HCT116 (cell line): ENCODE measurements around the gene METTL24. TPM values are rescaled to one million over a fixed set of nuclear protein-coding genes. Genes with fewer than 3 reads are reported as not detected.

ENCODE experiments used
- ATAC-seq: fragments of 200-7000 bp; cut with Tn5 transposase; 2 replicates; pipeline ENCODE4 v1.9.1; 2020; ENCODE audit warnings: mild to moderate bottlenecking, moderate library complexity
- BruUV-seq: library from RNA; stranded (reverse); fragments of 400-500 nt; replicated peaks from 2 replicates; lab custom pipeline; 2021; lab: Mats Ljungman, UMichigan
- CTCF ChIA-PET: fragments of 300-600 bp; sonication (Branson Sonifier 250); formaldehyde crosslinking; loops from one replicate; lab custom pipeline; 2021; ENCODE audit warnings: antibody characterized with exemption; lab: Charles Lee
- POLR2A ChIA-PET: fragments of 300-600, 350-600 bp; sonication (Branson Sonifier 250); formaldehyde crosslinking; loops from one replicate; lab custom pipeline; 2021; ENCODE audit warnings: antibody characterized with exemption; lab: Charles Lee
- RAD21 ChIA-PET, 2 experiments: fragments of 300-600 bp; sonication (Branson Sonifier 250); formaldehyde crosslinking; loops; one replicate each; lab custom pipeline; 2023; ENCODE audit warnings: low total read pairs in 2 of 2; ENCODE audit not compliant: uncharacterized antibody in 2 of 2, unreplicated experiment in 2 of 2, low non-redundant PET in 1 of 2; lab: Charles Lee
- DNase-seq: peaks from one replicate; pipeline ENCODE4 v3.0.0-alpha.2; 2010; ENCODE audit warnings: low read depth, low spot score
- H2AFZ ChIP-seq: fragments of 200-600 bp; shearing (Covaris generic), sonication (generic); 2 replicates; pipeline ENCODE4 v1.6.1; 2017; ENCODE audit warnings: low read depth, mixed run types, mixed read lengths, antibody characterized with exemption, low read length; ENCODE audit not compliant: poor library complexity, severe bottlenecking
- H3K27ac ChIP-seq: 2 replicates; pipeline ENCODE4 v1.5.1; 2012; ENCODE audit warnings: low read depth, low read length
- H3K27me3 ChIP-seq: fragments of 200-600 bp; sonication (generic); 2 replicates; pipeline ENCODE4 v1.6.1; 2016; ENCODE audit warnings: mixed run types, low read length, mixed read lengths; ENCODE audit not compliant: insufficient read depth
- H3K36me3 ChIP-seq, 2 experiments: fragments of 200-500 bp in 1 of 2; fragments of 200-600 bp in 1 of 2; sonication (Bioruptor generic) in 1 of 2; sonication (generic) in 1 of 2; 2 replicates each; pipeline versions ENCODE4 v1.5.1 to v1.6.1; 2014 to 2016; ENCODE audit warnings: low read length in 2 of 2, inconsistent platforms in 1 of 2, mixed read lengths in 1 of 2, mixed run types in 1 of 2; ENCODE audit not compliant: insufficient read depth in 2 of 2, control insufficient read depth in 1 of 2
- H3K4me1 ChIP-seq, 2 experiments: fragments of 200-600 bp in 1 of 2; sonication (generic) in 1 of 2; 2 replicates each; pipeline versions ENCODE4 v1.5.1 to v1.6.1; 2012 to 2017; ENCODE audit warnings: low read length in 2 of 2, inconsistent platforms in 1 of 2, mild to moderate bottlenecking in 1 of 2, mixed read lengths in 1 of 2, mixed run types in 1 of 2, moderate library complexity in 1 of 2; ENCODE audit not compliant: insufficient read depth in 2 of 2, control insufficient read depth in 1 of 2
- H3K4me2 ChIP-seq: fragments of 200-600 bp; sonication (generic); 2 replicates; pipeline ENCODE4 v1.6.1; 2017; ENCODE audit warnings: mixed run types, low read length, mixed read lengths
- H3K4me3 ChIP-seq, 2 experiments: fragments of 200-600 bp in 1 of 2; sonication (generic) in 1 of 2; replicated peaks in 1 of 2; 2 replicates each; pipeline ENCODE4 v1.5.1; 2011 to 2016; ENCODE audit warnings: low read length in 2 of 2, control low read depth in 1 of 2, low read depth in 1 of 2, mild to moderate bottlenecking in 1 of 2, mixed read lengths in 1 of 2, mixed run types in 1 of 2
- H3K79me2 ChIP-seq: fragments of 200-600 bp; sonication (generic); 2 replicates; pipeline ENCODE4 v1.6.1; 2017; ENCODE audit warnings: mild to moderate bottlenecking, mixed run types, low read length, moderate library complexity, mixed read lengths; ENCODE audit not compliant: insufficient read depth
- H3K9ac ChIP-seq: fragments of 200-600 bp; sonication (generic); 2 replicates; pipeline ENCODE4 v1.6.1; 2016; ENCODE audit warnings: low read length, mixed read lengths
- H3K9me2 ChIP-seq: fragments of 200-600 bp; sonication (generic), shearing (Covaris generic); 2 replicates; pipeline ENCODE4 v1.6.1; 2017; ENCODE audit warnings: mixed run types, mild to moderate bottlenecking, moderate library complexity; ENCODE audit not compliant: insufficient read depth
- H3K9me3 ChIP-seq, 2 experiments: fragments of 200-500 bp in 1 of 2; fragments of 200-600 bp in 1 of 2; sonication (Bioruptor generic) in 1 of 2; sonication (generic) in 1 of 2; 2 replicates each; pipeline ENCODE4 v1.6.1; 2014 to 2017; ENCODE audit warnings: low read length in 2 of 2, mixed read lengths in 2 of 2, inconsistent platforms in 1 of 2, low read depth in 1 of 2, mild to moderate bottlenecking in 1 of 2, mixed run types in 1 of 2, moderate library complexity in 1 of 2; ENCODE audit not compliant: control insufficient read depth in 1 of 2, insufficient read depth in 1 of 2
- H4K20me1 ChIP-seq: fragments of 200-600 bp; sonication (generic), shearing (Covaris generic); 2 replicates; pipeline ENCODE4 v1.6.1; 2017; ENCODE audit warnings: mixed run types, mild to moderate bottlenecking, moderate library complexity; ENCODE audit not compliant: insufficient read depth
- CBX3 ChIP-seq: IDR thresholded peaks from 2 replicates; pipeline ENCODE4 v1.6.1; 2012; ENCODE audit warnings: low read depth
- EGR1 ChIP-seq: IDR thresholded peaks from 2 replicates; pipeline ENCODE4 v1.6.1; 2012; ENCODE audit warnings: low read depth
- ELF1 ChIP-seq: IDR thresholded peaks from 2 replicates; pipeline ENCODE4 v1.6.1; 2012; ENCODE audit warnings: low read depth, borderline replicate concordance
- EZH2 ChIP-seq: fragments of 200-600 bp; sonication (generic); IDR thresholded peaks from 2 replicates; pipeline ENCODE4 v1.6.1; 2017; ENCODE audit warnings: antibody characterized with exemption, mixed run types
- EZH2phosphoT487 ChIP-seq: fragments of 200-600 bp; IDR thresholded peaks from 2 replicates; pipeline ENCODE4 v1.6.1; 2018; ENCODE audit warnings: antibody characterized with exemption, borderline replicate concordance
- FOSL1 ChIP-seq: IDR thresholded peaks from 2 replicates; pipeline ENCODE4 v1.6.1; 2012; ENCODE audit warnings: low read depth
- JUND ChIP-seq: IDR thresholded peaks from 2 replicates; pipeline ENCODE4 v1.6.1; 2012
- RAD21 ChIP-seq: IDR thresholded peaks from 2 replicates; pipeline ENCODE4 v1.6.1; 2012; ENCODE audit warnings: low read depth, mild to moderate bottlenecking
- SIN3A ChIP-seq: IDR thresholded peaks from 2 replicates; pipeline ENCODE4 v1.6.1; 2012; ENCODE audit warnings: low read depth
- SP1 ChIP-seq: IDR thresholded peaks from 2 replicates; pipeline ENCODE4 v1.6.1; 2012; ENCODE audit warnings: low read depth
- TCF7L2 ChIP-seq: IDR thresholded peaks from 2 replicates; pipeline ENCODE4 v1.7.0; 2011; ENCODE audit warnings: borderline replicate concordance, inconsistent platforms; ENCODE audit not compliant: insufficient read depth, insufficient read length; ENCODE audit errors: extremely low read depth
- ZFX ChIP-seq: fragments of 450-650 bp; IDR thresholded peaks from 2 replicates; pipeline ENCODE4 v1.6.1; 2017
- ZNF274 ChIP-seq: fragments of 200-500 bp; sonication (Bioruptor generic); IDR thresholded peaks from 2 replicates; pipeline ENCODE4 v1.6.1; 2014; ENCODE audit warnings: mild to moderate bottlenecking, low read depth, low read length, inconsistent platforms
- intact Hi-C: fragments of 100-400 bp; cut with micrococcal nuclease; formaldehyde crosslinking; loops from 2 replicates; pipeline ENCODE4 v1.10.0; 2022
- total RNA-seq: library from RNA; stranded (reverse); gene quantifications from one replicate; pipeline ENCODE4 v1.2.1, GENCODE V29; 2021; ENCODE audit not compliant: unreplicated experiment
- TF ChIP-seq, protein P1 (sequence below): IDR thresholded peaks from 2 replicates; pipeline ENCODE4 v1.6.1; 2012
- TF ChIP-seq, protein P2 (sequence below): IDR thresholded peaks from 2 replicates; pipeline ENCODE4 v1.6.1; 2012

Gene METTL24
- total RNA-seq, 1 experiment from 2014 or later, result not detected

DNA sequence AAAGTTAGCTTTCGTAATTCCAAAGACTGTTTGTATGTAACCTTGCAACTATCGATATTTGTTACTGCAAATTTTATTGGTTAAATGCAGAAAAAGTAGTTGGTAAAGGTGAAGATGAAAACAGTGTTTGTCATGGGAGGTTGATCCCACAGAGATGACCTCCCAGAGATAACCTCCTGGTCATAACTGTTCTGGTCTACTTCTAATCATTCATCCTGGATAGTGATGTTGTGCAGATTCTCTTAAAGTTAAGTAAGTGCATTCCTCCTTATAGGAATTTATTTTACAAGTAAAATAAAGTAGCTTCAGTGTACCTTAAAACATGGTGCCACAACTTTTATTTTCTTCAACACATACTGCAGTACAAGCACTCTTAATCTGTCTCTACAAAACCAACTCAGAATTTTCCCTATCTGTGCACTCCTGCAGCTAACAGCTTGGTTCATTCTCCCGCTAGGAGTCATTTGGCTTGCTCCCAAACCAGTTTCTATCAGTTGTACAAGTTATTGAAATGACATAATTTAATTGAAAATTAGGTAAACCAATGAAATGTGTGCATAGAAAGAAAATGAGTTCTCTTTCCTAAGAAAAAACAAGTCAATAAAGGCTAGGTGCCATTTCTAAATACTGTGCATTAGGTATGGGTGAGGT is 19.2 kb downstream of the METTL24 start:
- no peaks in the 10 kb centered on the region for H3K79me2 ChIP-seq
- H3K4me1 ChIP-seq, result no peaks in the 10 kb centered on the region
- no peak overlapping the region for H3K4me3 ChIP-seq
- ChIA-PET CTCF (no interaction called here), RAD21 (no interaction called here), POLR2A (no interaction called here)
- no peaks in the 10 kb centered on the region; the same call in 1 of the 2 replicates for H3K9me2 ChIP-seq
- intact Hi-C loops, result no loop called here
- ATAC-seq (no peak), DNase-seq (no peak)
- TF ChIP-seq TCF7L2 (no peak), JUND (no peak), ZNF274 (no peak), RAD21 (no peak), EZH2 (no peak), SP1 (no peak), ZFX (no peak), CBX3 (no peak), SIN3A (no peak), FOSL1 (no peak), ELF1 (no peak), EZH2phosphoT487 (no peak), EGR1 (no peak)
- TF ChIP-seq, protein P1, sequence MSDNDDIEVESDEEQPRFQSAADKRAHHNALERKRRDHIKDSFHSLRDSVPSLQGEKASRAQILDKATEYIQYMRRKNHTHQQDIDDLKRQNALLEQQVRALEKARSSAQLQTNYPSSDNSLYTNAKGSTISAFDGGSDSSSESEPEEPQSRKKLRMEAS, result no peak
- TF ChIP-seq, protein P2, sequence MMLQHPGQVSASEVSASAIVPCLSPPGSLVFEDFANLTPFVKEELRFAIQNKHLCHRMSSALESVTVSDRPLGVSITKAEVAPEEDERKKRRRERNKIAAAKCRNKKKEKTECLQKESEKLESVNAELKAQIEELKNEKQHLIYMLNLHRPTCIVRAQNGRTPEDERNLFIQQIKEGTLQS, result no peak
- no peaks in the 10 kb centered on the region for H3K9me3 ChIP-seq
- H3K9ac ChIP-seq, result no peak overlapping the region
- H4K20me1 ChIP-seq, result no peaks in the 10 kb centered on the region
- no TSS peak for BruUV-seq
- no peaks in the 10 kb centered on the region for H3K27me3 ChIP-seq
- no peak overlapping the region for H3K4me2 ChIP-seq
- H2AFZ ChIP-seq, result no peak overlapping the region
- H3K36me3 ChIP-seq, result no peaks in the 10 kb centered on the region
- H3K27ac ChIP-seq, result no peak overlapping the region
